Glomerular endothelial cell (primary cell): ENCODE measurements around the gene BCL7C. TPM values are rescaled to one million over a fixed set of nuclear protein-coding genes. Genes with fewer than 3 reads are reported as not detected.
"Not testable (repeated sequence)": the region's sequence is repeated elsewhere in the genome, so short reads cannot be mapped to it uniquely, and the experiment has no call there.

Source experiments
- DNase-seq: peaks from one replicate; pipeline ENCODE4 v3.0.0-alpha.2; 2011; ENCODE audit warnings: low read depth, low spot score; ENCODE audit errors: extremely low read depth
- total RNA-seq: library from RNA; depleted of rRNA; stranded (reverse); fragments of >200 nt; gene quantifications from 2 replicates; pipeline ENCODE4 v1.2.3, GENCODE V29; 2015

Gene BCL7C
- total RNA-seq, 1 donor from 2014 or later: 44.5 TPM

- no peak for DNase-seq
Observed at GRCh38 chr16:30896261-30896888, 2.5 kb upstream of the BCL7C start, which contains the start of gene CTF1. Gene CTF1, plus strand, starts transcription at chr16:30896614. Its CDS starts 30 bp downstream, at chr16:30896644.

- DNase-seq: no peak
Observed at GRCh38 chr16:30895627-30896260, 1.9 kb upstream of the BCL7C start.

- DNase-seq: no peak
Observed at GRCh38 chr16:30894540-30895368, 877 bp upstream of the BCL7C start.

- DNase-seq: no peak
Observed at GRCh38 chr16:30893417-30893743, 497 bp downstream of the BCL7C start.

- no peak for DNase-seq
Observed at GRCh38 chr16:30892670-30893416, 1.0 kb downstream of the BCL7C start.

GRCh38 chr16:30891043-30891823 lies 2.6 kb downstream of the BCL7C start:
- not testable (repeated sequence) for DNase-seq

- no peak for DNase-seq
Observed at GRCh38 chr16:30889721-30890120, 4.2 kb downstream of the BCL7C start.

- DNase-seq: no peak
Observed at GRCh38 chr16:30888856-30889499, 4.9 kb downstream of the BCL7C start.

GRCh38 chr16:30887927-30888326 lies 6.0 kb downstream of the BCL7C start:
- no peak for DNase-seq

GRCh38 chr16:30886145-30886544 lies 7.7 kb downstream of the BCL7C start:
- no peak for DNase-seq

GRCh38 chr16:30885196-30885595 lies 8.7 kb downstream of the BCL7C start:
- DNase-seq: no peak

- DNase-seq: no peak
Observed at GRCh38 chr16:30884760-30885159, 9.1 kb downstream of the BCL7C start.

- no peak for DNase-seq
Observed at GRCh38 chr16:30882429-30883310, 11.2 kb downstream of the BCL7C start.

GRCh38 chr16:30876867-30877266 lies 17.0 kb downstream of the BCL7C start:
- DNase-seq: no peak

- no peak for DNase-seq
Observed at GRCh38 chr16:30875871-30876801, 17.7 kb downstream of the BCL7C start.

- peak; percentile 50 for DNase-seq
Observed at GRCh38 chr16:30874821-30875717, 18.8 kb downstream of the BCL7C start.
